HG03432 (cell line): Measurements from ENCODE around the gene C3orf49.

Experiments
- ATAC-seq: cut with Tn5 transposase; IDR thresholded peaks from one replicate; pipeline ENCODE4 v1.9.1; 2021; ENCODE audit warnings: mild to moderate bottlenecking, moderate library complexity; ENCODE audit not compliant: unreplicated experiment

Gene C3orf49

GRCh38 chr3:63847718-63848450 lies 28.8 kb downstream of the C3orf49 start:
- no peak for ATAC-seq

GRCh38 chr3:63849175-63849574 lies 30.1 kb downstream of the C3orf49 start:
- no peak for ATAC-seq

DNA sequence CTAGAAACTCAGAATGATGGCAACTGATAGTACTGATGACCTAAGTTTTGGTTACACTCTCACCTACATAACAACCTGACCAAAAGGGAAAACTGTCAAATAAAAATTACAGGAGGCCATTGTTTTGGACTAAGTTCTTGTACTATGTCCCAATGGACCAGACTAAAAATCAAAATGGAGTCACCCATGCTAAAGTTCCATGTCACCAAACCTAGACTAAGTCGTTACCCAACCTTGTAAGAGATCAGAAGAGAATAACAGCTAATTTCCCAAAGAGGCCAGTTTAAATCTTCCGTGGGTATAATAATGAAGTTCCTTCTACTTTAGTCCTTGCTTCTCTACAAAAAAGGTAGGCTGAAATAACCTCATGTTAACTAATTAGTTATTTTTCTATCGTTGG lies 32.2 kb downstream of the C3orf49 start:
- ATAC-seq, result no peak

- no peak for ATAC-seq
These were observed 34.0 kb downstream of the C3orf49 start for GRCh38 chr3:63853106-63853505.

DNA sequence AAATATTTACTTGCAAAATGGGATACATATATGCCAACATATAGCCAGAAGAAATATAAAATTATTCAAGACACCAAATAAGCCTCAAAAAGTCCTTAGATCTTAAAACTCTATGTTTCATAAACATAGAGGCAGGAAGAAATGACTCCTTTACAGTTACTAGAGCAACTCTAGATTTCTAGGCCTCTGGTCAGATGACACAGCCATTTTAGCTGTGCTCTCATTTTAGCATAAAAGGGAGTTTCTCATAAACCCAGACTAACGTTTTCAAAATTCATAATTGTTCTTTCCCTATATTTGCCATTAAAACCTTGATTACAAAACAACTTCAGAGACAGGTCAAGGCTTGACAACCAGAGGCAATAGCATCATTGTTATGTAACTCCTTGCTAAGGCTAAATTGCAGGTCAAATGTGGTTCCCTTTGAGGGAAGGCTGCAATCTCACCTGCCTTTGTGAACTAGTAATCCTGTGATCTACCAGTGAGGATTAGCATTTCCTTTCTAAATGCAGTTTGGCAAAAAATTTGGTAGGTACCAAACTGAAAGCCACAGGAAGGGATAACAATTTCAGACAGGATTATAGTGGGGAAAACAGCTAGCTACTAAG lies 36.3 kb downstream of the C3orf49 start:
- no peak for ATAC-seq

DNA sequence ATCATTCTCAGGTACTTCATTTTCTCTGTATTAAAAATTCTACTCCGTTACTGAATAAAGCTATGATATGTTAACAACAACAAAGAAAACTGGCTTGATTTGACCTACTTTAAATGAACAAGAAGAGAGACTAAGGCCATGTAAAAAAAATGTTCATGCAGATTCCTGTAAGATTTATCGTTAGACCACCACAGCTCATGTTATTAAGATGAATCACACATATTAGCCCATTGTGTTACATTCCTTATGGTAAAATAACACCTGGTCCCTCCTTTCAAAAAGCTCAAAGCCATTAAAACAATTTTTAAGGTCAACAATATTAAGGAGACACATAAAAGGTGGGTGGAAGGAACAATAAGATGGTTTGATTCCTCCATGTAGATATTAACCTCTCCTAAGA lies 38.2 kb downstream of the C3orf49 start:
- no peak for ATAC-seq

GRCh38 chr3:63860776-63861175 lies 41.7 kb downstream of the C3orf49 start:
- no peak for ATAC-seq

DNA sequence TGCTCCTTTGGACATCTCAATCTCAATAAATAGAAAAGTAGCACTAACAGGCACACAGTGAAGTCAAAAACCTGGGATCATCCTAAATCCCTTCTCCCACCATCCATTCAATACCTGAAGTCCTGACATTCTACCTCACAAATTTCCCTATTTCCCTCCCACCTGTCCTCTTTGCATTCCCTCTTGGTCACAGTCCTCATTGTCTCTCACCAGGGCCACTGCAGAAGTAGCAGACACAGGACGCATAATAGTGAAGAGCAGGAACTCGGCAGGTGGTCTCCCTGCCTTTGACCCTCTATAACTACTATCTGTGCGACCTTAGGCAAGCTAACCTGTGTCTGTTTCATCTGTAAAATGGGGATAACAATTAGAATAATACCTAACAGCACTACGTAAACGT lies 42.2 kb downstream of the C3orf49 start:
- ATAC-seq, result no peak

DNA sequence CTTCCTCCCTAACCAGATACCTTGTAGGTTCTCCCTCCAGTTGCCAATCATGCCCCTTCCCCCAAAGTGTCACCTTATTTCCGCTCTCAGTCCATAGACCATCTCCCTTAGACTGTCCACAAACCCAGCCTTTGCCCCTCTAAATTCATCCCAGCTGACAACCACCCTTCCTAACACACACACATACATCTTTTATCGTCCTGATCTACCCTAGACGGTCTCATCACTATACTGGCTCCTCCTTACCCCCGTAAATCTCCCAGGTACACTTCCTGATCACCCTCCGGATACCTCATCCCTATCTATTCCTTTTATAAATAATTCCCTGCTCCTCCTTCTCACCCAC lies 43.7 kb downstream of the C3orf49 start:
- peak; percentile 0 for ATAC-seq

DNA sequence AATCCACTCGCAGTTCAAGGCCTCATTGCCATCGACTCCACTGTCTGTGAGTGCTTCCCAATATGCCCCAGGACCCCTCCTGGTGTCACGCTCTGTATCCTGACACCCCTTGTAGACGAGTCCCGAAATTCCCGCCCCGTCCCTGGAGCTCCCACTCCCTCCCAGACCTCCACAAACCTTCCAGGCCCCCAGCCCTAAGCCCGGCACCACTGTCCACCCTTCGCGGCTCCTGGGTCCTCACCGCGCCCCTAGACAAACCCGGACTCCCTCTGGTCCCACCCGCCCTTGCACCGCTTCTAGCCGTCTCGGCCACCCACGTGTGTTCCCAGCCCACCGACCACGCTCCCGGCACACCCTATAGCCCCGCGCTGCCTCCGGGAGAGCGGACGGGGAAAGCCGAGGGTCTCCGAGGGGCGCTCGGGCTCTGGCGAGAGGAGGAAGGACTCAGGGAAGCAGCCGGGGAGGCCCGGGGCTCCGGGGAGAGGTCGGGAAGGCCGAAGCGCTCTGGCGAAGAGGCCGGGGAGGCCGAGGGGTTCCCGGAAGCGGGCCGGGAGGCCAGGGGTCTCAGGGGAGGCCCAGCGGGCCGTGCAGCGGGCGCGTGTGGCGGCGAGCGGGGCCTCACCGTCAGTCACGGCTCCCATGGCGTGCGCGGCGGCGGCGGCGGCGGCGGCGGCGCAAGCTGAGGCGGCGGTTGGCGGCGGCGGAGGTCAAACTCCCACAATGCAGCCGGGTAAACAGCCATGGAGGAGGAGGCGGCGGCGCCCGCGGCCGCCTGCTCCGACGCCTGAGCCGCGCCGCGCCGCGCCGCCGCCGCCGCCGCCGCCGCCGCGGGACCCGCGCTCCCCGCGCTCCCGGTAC lies 44.3 kb downstream of the C3orf49 start, which contains the start of the genes ATXN7 and THOC7:
Gene ATXN7 (plus strand): TSS at position 718 of the 858 bp plus-strand sequence. CDS start 48,732 bp downstream, outside the sequence.
Gene THOC7 (minus strand): TSS at position 656 of the 858 bp plus-strand sequence. CDS start 15 bp downstream, at position 641.
- peak; percentile 77 for ATAC-seq

GRCh38 chr3:63864008-63864964 lies 45.2 kb downstream of the C3orf49 start:
- ATAC-seq, result peak; percentile 60

GRCh38 chr3:63864965-63865327 lies 45.8 kb downstream of the C3orf49 start:
- ATAC-seq, result no peak

DNA sequence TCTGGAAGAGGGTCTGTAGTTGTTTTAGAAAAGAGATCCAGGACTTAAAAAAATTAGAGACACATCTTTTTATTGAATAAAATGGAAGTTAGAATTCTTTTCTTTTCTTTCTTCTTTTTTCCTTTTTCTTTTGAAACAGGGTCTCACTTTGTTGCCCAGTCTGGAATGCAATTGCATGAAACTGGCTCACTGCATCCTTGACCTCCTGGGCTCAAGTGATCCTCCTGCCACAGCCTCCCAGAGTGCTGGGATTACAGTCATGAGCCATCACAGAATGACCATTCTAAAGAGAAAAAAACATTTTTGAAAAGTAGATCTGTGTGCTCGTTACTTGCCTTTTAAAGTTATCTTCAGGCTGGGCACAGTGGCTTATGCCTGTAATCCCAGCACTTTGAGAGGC lies 48.1 kb downstream of the C3orf49 start:
- no peak for ATAC-seq

- ATAC-seq, result no peak
These were observed 51.0 kb downstream of the C3orf49 start for GRCh38 chr3:63869940-63870614.

GRCh38 chr3:63870615-63871005 lies 51.5 kb downstream of the C3orf49 start:
- no peak for ATAC-seq

DNA sequence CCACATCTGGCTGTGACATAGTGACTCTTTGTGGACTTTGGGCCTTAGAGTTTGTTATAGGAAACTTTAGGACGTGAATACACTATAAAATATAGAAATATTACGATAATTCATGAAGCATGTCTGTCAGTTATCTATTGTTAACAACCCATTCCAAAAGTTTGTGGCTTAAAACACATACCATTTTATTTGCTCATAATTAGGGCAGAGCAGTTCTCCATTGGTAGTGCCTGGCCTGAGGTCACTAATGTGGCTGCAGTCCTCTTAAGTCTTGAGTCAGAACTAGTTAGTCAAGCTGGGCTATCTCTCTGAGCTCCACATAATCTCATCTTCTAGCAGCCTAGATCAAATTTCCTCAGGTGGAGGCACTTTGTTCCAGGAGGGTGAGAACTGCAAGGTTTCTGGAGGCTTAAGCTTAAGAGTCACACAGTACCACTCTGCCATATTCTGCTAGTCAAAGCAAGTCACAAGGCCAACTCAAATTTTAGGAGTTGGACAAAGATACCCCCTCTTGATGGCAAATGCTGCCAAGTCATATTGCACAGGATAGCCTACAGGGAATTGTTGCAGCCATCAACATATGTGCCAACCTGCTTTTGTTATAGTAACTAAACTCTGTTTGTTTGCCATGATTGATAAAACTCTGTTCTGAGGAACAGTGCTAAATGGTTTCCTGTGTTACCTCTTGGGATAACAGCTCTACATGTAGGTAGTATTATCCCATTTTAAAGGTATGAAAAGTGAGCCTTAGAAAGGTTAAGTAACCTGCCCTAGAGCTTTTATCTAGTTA lies 53.2 kb downstream of the C3orf49 start:
- no peak for ATAC-seq

- no peak for ATAC-seq
These were observed 55.7 kb downstream of the C3orf49 start for GRCh38 chr3:63874769-63875168.

- no peak for ATAC-seq
These were observed 56.4 kb downstream of the C3orf49 start for GRCh38 chr3:63875510-63875909.

GRCh38 chr3:63876260-63876659 lies 57.2 kb downstream of the C3orf49 start:
- ATAC-seq, result no peak
